Pulmonary artery endothelial cell (primary cell): Measurements from ENCODE around the gene PLEKHG4B. TPM values are rescaled to one million over a fixed set of nuclear protein-coding genes. Genes with fewer than 3 reads are reported as not detected.
A peak's percentile ranks its signal among the peaks of the same experiment; 100 is the strongest.

ENCODE experiments used
- DNase-seq: peaks from one replicate; pipeline ENCODE4 v3.0.0-alpha.2; 2011; ENCODE audit warnings: low read depth, low spot score
- total RNA-seq: library from RNA; depleted of rRNA; stranded (reverse); fragments of >200 nt; gene quantifications from 2 replicates; pipeline ENCODE4 v1.2.3, GENCODE V29; 2014

Gene PLEKHG4B
- total RNA-seq, 1 donor from 2014 or later: not detected

- no peak for DNase-seq
Measured at GRCh38 chr5:129820-130219, 37.9 kb downstream of the PLEKHG4B start.

- DNase-seq: no peak
Measured at GRCh38 chr5:130601-131131, 38.7 kb downstream of the PLEKHG4B start.

DNA sequence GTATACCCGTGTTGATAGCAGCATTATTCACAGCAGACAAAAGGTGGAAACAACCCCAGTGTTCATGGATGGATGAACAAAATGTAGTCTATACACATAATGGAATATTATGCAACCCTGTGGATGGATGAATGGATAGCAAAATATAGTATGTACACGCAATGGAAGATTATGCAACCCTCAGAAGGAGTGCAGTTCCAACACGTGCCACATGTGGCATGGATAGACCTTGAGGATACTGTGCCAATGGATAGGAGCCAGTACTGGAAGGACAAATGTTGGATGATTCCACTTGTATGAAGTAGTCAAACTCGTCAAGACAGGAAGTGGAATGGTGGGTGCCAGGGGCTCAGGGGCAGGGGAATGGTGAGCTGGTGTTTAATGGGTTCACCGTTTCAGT, 44.9 kb downstream of the PLEKHG4B start:
- DNase-seq: no peak

DNA sequence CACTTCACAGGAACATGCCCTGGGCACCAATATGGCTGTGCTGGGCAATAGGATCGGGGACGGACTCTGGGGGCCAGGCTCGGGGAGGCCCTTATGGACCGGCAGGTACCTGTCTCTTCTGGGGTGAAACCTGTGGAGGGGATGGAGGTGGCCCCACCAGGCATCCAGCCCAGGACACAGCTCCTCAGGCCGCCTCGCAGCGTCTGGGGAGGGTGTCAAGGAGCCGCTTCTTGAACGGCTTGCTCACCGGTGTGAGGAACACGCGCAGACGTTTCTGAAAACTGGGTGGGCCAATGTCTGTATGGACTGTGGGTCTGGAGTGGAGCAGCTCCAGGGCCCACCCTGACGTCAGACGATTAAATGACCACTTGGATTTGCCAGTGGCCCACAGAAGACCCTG, 45.8 kb downstream of the PLEKHG4B start:
- DNase-seq: no peak

GRCh38 chr5:138936-139335, 47.0 kb downstream of the PLEKHG4B start:
- DNase-seq: no peak

DNA sequence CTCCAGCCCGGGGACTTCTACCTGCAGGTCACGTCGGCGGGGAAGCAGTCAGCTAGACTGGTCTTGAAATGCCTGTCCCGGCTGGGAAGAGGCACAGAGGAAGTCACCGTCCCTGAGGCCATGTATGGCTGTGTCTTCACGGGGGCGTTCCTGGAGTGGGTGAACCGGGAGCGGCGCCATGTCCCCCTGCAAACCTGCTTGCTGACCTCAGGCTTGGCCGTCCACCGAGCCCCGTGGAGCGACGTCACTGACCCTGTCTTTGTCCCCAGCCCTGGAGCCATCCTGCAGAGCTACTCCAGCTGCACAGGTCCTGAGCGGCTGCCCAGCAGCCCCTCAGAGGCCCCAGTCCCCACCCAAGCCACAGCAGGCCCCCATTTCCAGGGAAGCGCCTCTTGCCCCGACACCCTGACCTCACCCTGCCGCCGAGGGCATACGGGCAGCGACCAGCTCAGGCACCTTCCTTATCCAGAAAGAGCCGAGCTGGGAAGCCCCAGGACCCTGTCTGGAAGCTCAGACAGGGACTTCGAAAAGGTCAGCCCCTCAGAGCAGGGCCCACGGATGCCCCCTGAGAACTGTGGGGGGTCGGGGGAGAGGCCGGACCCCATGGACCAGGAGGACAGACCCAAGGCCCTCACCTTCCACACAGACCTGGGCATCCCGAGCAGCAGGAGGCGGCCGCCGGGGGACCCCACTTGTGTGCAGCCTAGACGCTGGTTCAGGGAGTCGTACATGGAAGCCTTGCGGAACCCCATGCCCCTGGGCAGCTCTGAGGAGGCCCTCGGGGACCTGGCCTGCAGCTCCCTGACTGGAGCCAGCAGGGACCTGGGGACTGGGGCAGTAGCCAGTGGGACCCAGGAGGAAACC, 47.8 kb downstream of the PLEKHG4B start:
- DNase-seq: no peak

DNA sequence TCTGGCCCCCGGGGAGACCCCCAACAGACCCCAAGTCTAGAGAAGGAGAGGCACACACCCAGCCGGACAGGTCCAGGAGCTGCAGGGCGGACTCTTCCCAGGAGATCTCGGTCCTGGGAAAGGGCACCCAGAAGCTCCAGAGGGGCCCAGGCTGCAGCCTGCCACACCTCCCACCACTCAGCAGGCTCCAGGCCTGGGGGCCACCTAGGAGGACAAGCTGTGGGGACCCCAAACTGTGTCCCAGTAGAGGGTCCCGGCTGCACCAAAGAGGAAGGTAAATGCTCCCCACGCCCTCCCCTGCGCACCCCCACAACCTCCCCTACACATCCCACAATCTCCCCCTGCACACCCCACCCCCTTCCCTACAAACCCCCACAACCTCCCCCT, 48.5 kb downstream of the PLEKHG4B start:
- DNase-seq: no peak

- DNase-seq: no peak
Measured at GRCh38 chr5:141211-141610, 49.2 kb downstream of the PLEKHG4B start.

GRCh38 chr5:141761-142160, 49.8 kb downstream of the PLEKHG4B start:
- no peak for DNase-seq

DNA sequence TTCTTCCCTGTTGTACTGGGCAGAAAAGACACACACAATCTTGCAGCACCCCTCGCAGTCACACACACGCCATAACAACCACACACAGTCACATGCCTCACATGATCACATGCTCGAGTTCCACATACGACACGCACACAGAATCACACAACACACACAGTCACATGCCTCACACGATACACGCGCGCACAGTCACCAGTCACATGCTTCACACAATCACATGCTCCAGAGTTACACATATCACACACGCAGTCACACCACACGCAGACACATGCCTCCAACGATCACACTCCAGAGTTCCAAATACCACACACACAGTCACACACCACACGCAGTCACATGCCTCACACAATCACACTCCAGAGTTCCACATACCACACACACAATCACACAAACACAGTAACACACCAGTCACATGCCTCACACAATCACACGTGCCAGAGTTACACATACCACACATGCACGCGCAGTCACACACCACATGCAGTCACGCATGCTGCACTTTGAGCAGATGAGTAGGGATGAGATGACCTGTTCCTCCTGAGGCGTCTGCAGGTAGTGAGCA, 50.4 kb downstream of the PLEKHG4B start:
- no peak for DNase-seq

GRCh38 chr5:143041-143440, 51.1 kb downstream of the PLEKHG4B start:
- DNase-seq: no peak

DNA sequence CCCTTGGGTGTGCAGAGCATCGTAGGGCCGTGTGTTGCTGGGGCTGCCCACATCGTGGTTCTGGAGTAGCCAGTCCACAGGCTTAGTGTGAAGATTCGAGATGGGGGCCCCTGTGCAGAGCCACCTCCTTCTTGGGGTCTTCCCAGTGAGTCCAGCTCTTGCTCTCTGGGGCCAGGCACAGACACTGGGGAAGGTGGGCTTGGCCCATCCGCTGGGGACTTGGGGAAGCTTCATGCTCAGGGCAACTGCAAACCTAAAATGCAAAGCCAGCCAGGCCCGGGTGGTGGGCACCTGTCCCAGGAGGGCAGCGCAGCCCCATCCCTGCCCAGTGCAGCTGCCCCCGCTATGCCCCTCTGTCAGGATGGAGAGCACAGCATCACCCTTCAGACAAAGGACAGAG, 53.0 kb downstream of the PLEKHG4B start:
- no peak for DNase-seq

- DNase-seq: no peak
Measured at GRCh38 chr5:145585-146323, 53.8 kb downstream of the PLEKHG4B start.

DNA sequence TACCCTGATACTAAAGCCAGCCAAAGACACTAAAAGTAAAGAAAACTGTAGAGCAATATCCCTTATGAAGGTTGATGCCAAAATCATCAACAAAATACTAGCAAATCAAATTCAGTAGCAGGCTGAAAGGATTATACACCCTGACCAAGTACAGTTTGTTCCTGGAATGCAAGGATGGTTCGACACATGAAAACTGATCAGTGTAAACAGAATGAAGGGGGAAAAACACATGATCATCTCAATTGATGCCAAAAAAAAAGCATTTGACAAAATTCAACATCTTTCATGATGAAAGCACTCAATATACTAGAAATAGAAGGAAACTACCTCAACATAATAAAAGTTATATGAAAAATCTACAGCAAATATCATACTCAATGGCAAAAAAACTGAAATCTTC, 55.8 kb downstream of the PLEKHG4B start:
- DNase-seq: no peak

DNA sequence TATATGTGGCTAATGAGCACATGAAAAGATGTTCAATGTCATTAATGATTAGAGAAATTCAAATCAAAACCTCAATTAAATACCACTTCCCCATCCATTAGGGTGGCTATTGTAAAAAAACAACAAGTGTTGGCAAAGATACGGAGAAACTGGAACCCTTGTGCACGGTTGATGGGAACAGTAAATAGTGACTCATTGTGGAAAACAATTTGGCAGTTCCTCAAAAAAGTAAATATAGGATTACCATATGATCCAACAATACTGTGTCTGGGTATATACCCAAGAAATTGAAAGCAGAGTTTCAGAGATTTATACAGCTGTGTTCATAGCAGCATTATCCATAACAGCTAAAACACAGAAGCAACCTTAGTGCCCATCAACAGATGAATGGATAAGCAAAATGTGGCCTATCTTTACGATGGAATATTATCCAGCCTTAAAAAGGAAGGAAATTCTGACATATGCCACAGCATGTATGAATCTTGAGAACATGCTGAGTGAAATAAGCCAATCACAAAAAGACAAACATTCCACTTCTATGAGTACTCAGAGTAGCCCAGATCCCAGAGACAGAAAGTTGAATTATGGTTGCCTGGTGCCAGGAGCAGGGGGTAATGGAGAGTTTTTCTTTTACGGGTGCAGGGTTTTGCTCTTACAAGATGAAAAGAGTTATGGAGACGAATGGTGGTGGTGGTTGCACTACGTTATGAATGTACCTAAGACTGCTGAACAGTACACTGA, 57.9 kb downstream of the PLEKHG4B start:
- DNase-seq: no peak

GRCh38 chr5:150746-151145, 58.8 kb downstream of the PLEKHG4B start:
- no peak for DNase-seq

DNA sequence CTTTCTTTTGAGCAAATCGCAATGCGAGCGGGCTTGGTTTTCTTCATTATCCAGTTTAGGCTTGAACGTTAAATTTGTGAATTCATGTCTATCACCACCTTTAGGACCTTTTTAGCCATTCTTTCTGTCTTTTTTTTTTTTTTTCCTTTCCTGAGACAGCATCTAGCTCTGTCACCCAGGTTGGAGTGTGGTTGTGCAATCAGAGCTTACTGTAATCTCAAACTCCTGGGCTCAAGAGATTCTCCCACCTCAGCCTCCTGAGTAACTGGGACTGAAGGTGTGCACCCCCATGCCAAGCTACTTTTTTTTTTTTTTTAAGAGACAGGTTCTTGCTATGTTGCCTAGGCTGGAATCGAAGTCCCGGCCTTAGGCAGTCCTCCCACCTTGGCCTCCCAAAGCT, 60.1 kb downstream of the PLEKHG4B start:
- DNase-seq: no peak

DNA sequence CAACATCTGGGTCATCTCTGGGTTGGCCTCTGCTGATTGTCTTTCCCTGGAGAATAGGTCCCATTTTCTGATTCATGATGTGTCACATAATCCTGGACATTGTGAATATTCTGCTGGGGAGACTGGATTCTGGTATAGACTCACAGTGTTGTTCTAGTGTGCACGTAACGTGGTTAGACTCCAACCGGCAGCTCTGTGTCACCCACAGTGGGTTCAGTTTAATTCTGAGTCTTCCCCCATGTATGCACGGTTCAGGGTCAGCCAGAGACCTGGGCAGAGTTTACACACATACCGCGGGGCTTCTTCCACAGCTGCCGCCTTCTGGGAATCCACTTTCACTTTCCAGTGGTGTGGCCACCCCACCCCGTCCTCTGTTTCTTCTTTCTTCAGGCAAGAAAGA, 61.3 kb downstream of the PLEKHG4B start:
- no peak for DNase-seq

DNA sequence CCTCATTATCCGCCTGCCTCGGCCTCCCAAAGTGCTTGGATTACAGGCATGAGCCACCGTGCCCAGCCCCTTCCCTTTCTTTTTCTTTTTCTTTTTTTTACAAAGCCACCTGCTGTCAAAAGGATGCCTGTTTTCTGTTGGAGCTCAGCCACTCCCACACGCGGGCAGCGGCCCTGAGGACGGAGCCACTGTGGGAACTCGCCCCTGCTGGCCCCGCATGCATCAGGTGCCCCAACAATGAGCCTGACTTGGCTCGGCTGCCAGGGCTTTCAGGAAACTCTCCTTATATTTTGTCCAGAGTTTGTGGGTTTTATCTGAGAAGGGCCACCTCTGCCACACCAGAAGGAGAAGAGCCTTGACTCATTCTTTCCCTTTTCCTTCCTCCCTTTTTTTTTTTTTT, 62.3 kb downstream of the PLEKHG4B start:
- peak; percentile 15 for DNase-seq

GRCh38 chr5:154826-155225, 62.9 kb downstream of the PLEKHG4B start:
- no peak for DNase-seq

DNA sequence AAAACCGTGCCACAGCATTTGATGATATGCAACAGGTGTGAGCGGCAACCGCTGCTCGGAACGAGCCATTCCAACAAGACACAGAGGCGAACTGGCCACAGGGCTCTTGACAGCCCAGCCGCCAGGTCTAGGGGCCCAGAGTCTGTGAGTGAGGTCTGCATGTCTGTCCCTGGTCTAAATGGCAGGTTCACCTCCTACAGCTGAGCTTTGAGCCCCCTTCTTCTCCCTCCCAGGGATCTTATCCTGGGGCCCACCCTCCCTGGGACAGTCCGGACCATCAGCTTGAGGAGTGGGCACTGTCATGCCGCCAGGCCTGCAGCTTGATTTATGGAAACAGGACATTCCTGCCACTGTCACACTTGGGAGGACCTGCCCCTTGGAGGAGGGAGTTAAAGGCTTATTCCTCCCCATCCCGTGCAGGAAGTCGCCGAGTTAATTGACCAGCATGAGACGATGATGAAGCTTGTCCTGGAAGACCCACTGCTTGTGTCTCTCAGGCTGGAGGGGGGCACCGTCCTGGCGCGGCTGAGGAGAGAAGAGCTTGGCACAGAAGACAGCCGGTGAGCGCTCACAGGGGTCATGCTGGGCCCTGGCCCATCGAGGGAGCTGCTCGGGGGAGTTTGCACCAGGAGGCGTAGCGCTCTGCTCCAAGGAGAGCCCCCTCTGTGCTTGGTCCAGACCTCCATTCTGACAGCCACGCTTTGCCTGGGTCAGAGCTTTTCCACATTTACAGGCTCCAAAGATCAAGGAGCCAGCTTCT, 63.9 kb downstream of the PLEKHG4B start:
- no peak for DNase-seq
